ENCODE data around the gene ACAT2.

- no peak for TF ChIP-seq CTCF (IDR thresholded peaks at IDR 0.05)
- TF ChIP-seq POLR2A (IDR thresholded peaks at IDR 0.05): no peak
- TF ChIP-seq POLR2AphosphoS5 (IDR thresholded peaks at IDR 0.05; ENCODE audit: insufficient read depth in 1 of 2, low read depth in 1 of 2): no peak
Measured at GRCh38 chr6:159819098-159819497, 57.3 kb downstream of the ACAT2 start.

Data from vagina (tissue), 2 donors.